HUES48 (cell line): Measurements from ENCODE around the gene GSG1L2.

Experiments used
- H3K27ac ChIP-seq: one replicate; pipeline ENCODE4 v1.7.0; 2013; ENCODE audit warnings: low read depth, low read length, inconsistent platforms
- H3K27me3 ChIP-seq: 2 replicates; pipeline ENCODE4 v1.6.1; 2013; ENCODE audit warnings: mild to moderate bottlenecking, low read length; ENCODE audit not compliant: control insufficient read depth, insufficient read depth
- H3K36me3 ChIP-seq: 2 replicates; pipeline ENCODE4 v1.6.1; 2013; ENCODE audit warnings: low read length; ENCODE audit not compliant: control insufficient read depth, insufficient read depth
- H3K4me1 ChIP-seq: 2 replicates; pipeline ENCODE4 v1.6.1; 2013; ENCODE audit warnings: mild to moderate bottlenecking, low read length; ENCODE audit not compliant: control insufficient read depth, insufficient read depth
- H3K4me3 ChIP-seq: 2 replicates; pipeline ENCODE4 v1.5.1; 2013; ENCODE audit warnings: mild to moderate bottlenecking, low read depth, low read length
- H3K9ac ChIP-seq: 2 replicates; pipeline ENCODE4 v1.6.1; 2013; ENCODE audit warnings: mild to moderate bottlenecking, low read depth, low read length, moderate library complexity
- H3K9me3 ChIP-seq: 2 replicates; pipeline ENCODE4 v1.6.1; 2013; ENCODE audit warnings: low read length; ENCODE audit not compliant: control insufficient read depth, insufficient read depth

The GSG1L2 gene

GRCh38 chr17:9843152-9844010, 21.5 kb upstream of the GSG1L2 start:
- H3K9ac ChIP-seq: no peak overlapping the region
- H3K4me1 ChIP-seq: 0 out of 2 replicates have a peak, but pooled peaks cover 6% of the 10 kb centered on the region
- H3K27ac ChIP-seq: no peak overlapping the region
- no peaks in the 10 kb centered on the region for H3K9me3 ChIP-seq
- no peaks in the 10 kb centered on the region for H3K27me3 ChIP-seq
- H3K36me3 ChIP-seq: no peaks in the 10 kb centered on the region
- no peak overlapping the region for H3K4me3 ChIP-seq

- 0 out of 2 replicates have a peak, but pooled peaks cover 10% of the 10 kb centered on the region for H3K4me1 ChIP-seq
- no peaks in the 10 kb centered on the region for H3K9me3 ChIP-seq
- no peaks in the 10 kb centered on the region for H3K27me3 ChIP-seq
- no peak overlapping the region for H3K27ac ChIP-seq
- H3K9ac ChIP-seq: no peak overlapping the region
- no peak overlapping the region for H3K4me3 ChIP-seq
- no peaks in the 10 kb centered on the region for H3K36me3 ChIP-seq
These were observed 20.3 kb upstream of the GSG1L2 start for GRCh38 chr17:9842057-9842758.

GRCh38 chr17:9839433-9839832, 17.6 kb upstream of the GSG1L2 start:
- H3K9me3 ChIP-seq: no peaks in the 10 kb centered on the region
- H3K9ac ChIP-seq: no peak overlapping the region
- H3K36me3 ChIP-seq: no peaks in the 10 kb centered on the region
- no peak overlapping the region for H3K4me3 ChIP-seq
- H3K27me3 ChIP-seq: no peaks in the 10 kb centered on the region
- no peak overlapping the region for H3K27ac ChIP-seq
- 0 out of 2 replicates have a peak, but pooled peaks cover 10% of the 10 kb centered on the region for H3K4me1 ChIP-seq

DNA sequence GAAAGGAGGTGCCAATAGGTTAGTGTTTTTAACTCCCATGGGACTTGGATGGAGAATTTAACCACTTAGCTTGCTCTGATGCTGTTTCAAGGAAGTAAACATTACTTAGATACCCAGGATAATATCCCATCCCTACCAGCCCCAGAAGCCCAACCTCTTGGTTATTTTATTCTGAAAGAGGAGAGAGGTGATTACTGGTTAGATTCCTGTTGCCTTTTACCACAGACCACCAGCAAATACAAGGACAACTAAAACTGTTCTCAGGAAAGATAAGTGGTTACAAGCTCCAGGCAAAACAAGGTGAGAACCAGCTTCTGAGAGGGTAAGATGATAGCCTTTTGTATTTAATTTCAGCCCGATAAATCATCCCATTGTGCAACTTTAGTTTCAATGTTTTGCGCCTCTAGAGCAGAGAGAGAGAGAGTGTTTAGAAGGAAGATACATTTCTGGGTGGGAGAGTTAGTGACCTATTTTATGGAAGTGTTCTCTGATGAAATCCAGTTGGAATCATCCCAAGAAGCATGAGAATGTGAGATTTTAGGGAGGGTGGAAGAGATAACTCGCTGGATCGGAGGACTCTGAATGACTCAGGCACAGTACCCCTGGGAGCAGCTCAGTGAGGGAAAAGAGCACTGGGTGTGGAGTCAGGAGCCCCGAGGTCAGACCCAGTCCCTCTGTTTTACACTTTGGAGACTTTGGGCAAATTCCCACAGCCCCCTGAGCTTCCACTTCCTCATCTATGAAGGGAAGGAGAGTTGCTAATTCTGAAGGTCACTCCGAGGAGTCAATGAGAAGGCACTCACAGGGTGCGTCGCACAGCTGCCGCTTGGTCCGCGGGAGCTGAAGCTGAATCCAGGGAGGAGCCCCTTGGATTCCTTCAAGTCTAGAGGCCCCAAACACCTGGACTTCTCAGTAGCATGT, 15.9 kb upstream of the GSG1L2 start:
- Histone ChIP-seq H3K9ac (no peak overlapping the region), H3K9me3 (no peaks in the 10 kb centered on the region), H3K4me1 (0 out of 2 replicates have a peak, but pooled peaks cover 10% of the 10 kb centered on the region), H3K4me3 (no peak overlapping the region), H3K27ac (no peak overlapping the region), H3K27me3 (no peaks in the 10 kb centered on the region), H3K36me3 (no peaks in the 10 kb centered on the region)

DNA sequence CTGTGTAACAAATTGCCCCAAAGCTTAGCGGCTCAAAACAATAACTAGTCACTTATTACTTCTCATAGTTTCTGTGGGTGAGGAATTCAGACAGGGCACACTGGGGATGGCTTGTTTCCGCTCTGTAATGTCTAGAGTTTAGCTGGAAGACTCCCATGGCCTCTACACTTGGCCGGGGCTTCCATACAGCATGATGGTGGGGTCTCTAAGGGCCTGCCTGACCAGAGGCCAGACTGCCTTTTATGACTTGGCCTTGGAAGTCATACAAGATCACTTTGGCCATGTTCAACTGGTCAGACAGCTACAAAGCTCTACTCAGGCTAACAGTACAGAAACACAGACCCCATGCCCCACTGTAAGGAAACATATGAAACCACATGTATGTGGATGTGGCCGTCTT, 12.0 kb upstream of the GSG1L2 start:
- no peaks in the 10 kb centered on the region for H3K36me3 ChIP-seq
- H3K27me3 ChIP-seq: no peaks in the 10 kb centered on the region
- H3K4me1 ChIP-seq: 0 out of 2 replicates have a peak, but pooled peaks cover 10% of the 10 kb centered on the region

GRCh38 chr17:9830711-9831110, 8.8 kb upstream of the GSG1L2 start:
- Histone ChIP-seq H3K9me3 (no peaks in the 10 kb centered on the region), H3K4me1 (no peaks in the 10 kb centered on the region), H3K27me3 (no peaks in the 10 kb centered on the region), H3K27ac (no peak overlapping the region), H3K36me3 (no peaks in the 10 kb centered on the region), H3K9ac (no peak overlapping the region), H3K4me3 (no peak overlapping the region)

More for the DNA sequence above, 12.0 kb upstream of the GSG1L2 start:
- H3K9me3 ChIP-seq: no peaks in the 10 kb centered on the region
- H3K27ac ChIP-seq: no peak overlapping the region
- no peak overlapping the region for H3K9ac ChIP-seq
- H3K4me3 ChIP-seq: no peak overlapping the region

DNA sequence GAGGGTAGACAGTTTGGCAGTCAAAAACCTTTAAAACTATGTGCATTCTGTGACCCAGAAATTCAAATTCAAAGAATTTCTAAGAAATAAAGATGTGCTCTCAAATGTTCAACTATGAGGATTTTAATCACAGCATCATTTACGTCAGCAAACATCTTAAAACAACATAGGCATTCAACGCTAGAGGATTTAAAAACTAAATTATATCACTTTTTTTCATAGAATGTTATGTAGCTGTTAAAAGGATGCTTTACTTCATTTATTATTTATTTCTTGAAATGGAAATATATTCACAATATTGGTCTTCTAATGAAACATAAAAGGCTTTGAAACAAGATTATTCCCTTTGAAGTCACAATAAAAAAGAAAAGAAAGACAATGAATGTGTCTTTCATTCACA, 7.5 kb upstream of the GSG1L2 start:
- Histone ChIP-seq H3K9me3 (no peaks in the 10 kb centered on the region), H3K27ac (no peak overlapping the region), H3K36me3 (no peaks in the 10 kb centered on the region), H3K4me1 (no peaks in the 10 kb centered on the region), H3K4me3 (no peak overlapping the region), H3K27me3 (no peaks in the 10 kb centered on the region), H3K9ac (no peak overlapping the region)

DNA sequence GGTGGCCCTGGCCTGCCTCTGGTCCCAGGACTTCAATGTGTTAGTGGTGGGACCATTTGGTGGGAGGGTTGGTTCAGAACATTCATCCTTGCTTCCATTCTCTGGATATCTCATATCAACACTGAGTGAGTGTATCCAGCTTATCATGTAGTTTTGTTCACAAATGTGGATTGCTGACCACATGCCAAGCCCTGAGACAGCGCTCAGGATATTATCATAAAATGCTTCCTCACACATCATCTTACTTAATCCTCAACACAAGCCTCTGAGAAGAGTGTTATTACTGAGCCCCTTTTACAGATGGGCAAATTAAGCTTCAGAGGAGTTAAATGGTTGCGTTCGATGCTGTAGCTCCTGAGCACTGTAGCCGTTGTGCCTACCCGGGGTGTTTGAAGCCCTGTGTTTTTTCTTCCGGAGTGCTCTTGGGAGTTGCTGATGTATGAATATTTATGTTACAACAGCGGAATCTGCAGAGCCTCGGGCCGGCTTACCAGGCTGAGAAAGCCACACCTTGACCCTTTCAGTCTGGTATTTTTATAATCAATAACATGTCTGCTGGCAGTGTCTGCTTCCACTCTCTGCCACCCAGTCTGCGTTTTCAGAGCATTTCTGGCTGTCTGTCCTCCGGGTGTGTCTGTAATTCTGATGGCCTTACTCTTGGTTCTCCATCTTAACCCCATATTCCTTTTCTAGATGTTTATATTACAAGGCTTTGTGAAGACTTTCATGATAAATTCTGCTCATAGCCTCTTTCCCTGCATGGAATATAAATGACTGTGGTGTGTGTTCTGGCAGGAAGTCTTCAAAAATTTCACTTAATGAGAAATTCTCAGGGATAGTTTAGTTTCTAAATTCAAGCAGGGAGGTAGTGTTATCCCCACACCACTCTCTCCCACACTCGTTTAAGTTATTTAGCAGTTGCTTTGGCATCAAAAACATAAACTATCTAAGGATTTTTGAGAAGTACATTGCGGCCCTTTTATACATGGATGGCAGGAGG, 6.7 kb upstream of the GSG1L2 start:
- no peak overlapping the region for H3K4me3 ChIP-seq
- no peaks in the 10 kb centered on the region for H3K36me3 ChIP-seq
- H3K27me3 ChIP-seq: no peaks in the 10 kb centered on the region
- H3K27ac ChIP-seq: no peak overlapping the region
- no peaks in the 10 kb centered on the region for H3K9me3 ChIP-seq
- H3K9ac ChIP-seq: no peak overlapping the region
- H3K4me1 ChIP-seq: no peaks in the 10 kb centered on the region

- H3K27ac ChIP-seq: no peak within 1 kb of the TSS
- H3K4me1 ChIP-seq: no peaks in the 10 kb centered on the region
- no peaks in the 10 kb centered on the region for H3K27me3 ChIP-seq
- no peaks in the 10 kb centered on the region for H3K36me3 ChIP-seq
- no peak within 1 kb of the TSS for H3K4me3 ChIP-seq
- no peak within 1 kb of the TSS for H3K9ac ChIP-seq
- H3K9me3 ChIP-seq: no peaks in the 10 kb centered on the region
These were observed 3.8 kb upstream of the GSG1L2 start, which contains the start of gene GLP2R for GRCh38 chr17:9825641-9826150. GLP2R (plus strand) TSS chr17:9825924; CDS start chr17:9826064, 140 bp downstream.
